Loucy (cell line): ENCODE measurements around the gene ZNF536.

Source experiments
- H2AFZ ChIP-seq: fragments of 200-600 bp; sonication (generic); 2 replicates; pipeline ENCODE4 v1.6.0; 2016; ENCODE audit warnings: antibody characterized with exemption, mild to moderate bottlenecking, low read length, moderate library complexity
- H3F3A ChIP-seq: fragments of 200-600 bp; 2 replicates; pipeline ENCODE4 v1.6.0; 2016; ENCODE audit warnings: antibody characterized with exemption, low read depth, mild to moderate bottlenecking
- H3K27me3 ChIP-seq: fragments of 200-600 bp; sonication (generic); 2 replicates; pipeline ENCODE4 v1.6.1; 2014; ENCODE audit warnings: low read length, mild to moderate bottlenecking; ENCODE audit not compliant: insufficient read depth, poor library complexity, severe bottlenecking
- H3K36me3 ChIP-seq: fragments of 200-600 bp; sonication (generic); 2 replicates; pipeline ENCODE4 v1.6.1; 2016; ENCODE audit warnings: low read length; ENCODE audit not compliant: insufficient read depth
- H3K4me1 ChIP-seq: fragments of 200-600 bp; sonication (generic); 2 replicates; pipeline ENCODE4 v1.5.1; 2014; ENCODE audit warnings: low read length, mild to moderate bottlenecking; ENCODE audit not compliant: insufficient read depth, poor library complexity, severe bottlenecking
- H3K4me2 ChIP-seq: fragments of 200-600 bp; sonication (generic); 2 replicates; pipeline ENCODE4 v1.6.0; 2014; ENCODE audit warnings: antibody characterized with exemption, low read length, low read depth, mild to moderate bottlenecking; ENCODE audit not compliant: poor library complexity, severe bottlenecking
- H3K4me3 ChIP-seq: fragments of 200-600 bp; sonication (generic); 2 replicates; pipeline ENCODE4 v1.5.1; 2014; ENCODE audit warnings: low read length, mild to moderate bottlenecking, mixed read lengths; ENCODE audit not compliant: poor library complexity, severe bottlenecking
- H3K79me2 ChIP-seq: fragments of 200-600 bp; sonication (generic); 2 replicates; pipeline ENCODE4 v1.6.1; 2014; ENCODE audit warnings: low read length; ENCODE audit not compliant: insufficient read depth
- H3K9ac ChIP-seq: fragments of 200-600 bp; sonication (generic); 2 replicates; pipeline ENCODE4 v1.6.0; 2014; ENCODE audit warnings: mild to moderate bottlenecking, low read depth, low read length, moderate library complexity; ENCODE audit not compliant: poor library complexity, severe bottlenecking
- H3K9me2 ChIP-seq: fragments of 200-600 bp; sonication (generic); replicated peaks from 2 replicates; pipeline ENCODE4 v1.6.1; 2016; ENCODE audit warnings: low read depth, low read length, mixed read lengths
- H3K9me3 ChIP-seq: fragments of 200-600 bp; sonication (generic); 2 replicates; pipeline ENCODE4 v1.6.1; 2014; ENCODE audit warnings: mild to moderate bottlenecking, antibody characterized with exemption, low read length, low read depth; ENCODE audit not compliant: insufficient read depth
- H4K20me1 ChIP-seq: fragments of 200-600 bp; sonication (generic); 2 replicates; pipeline ENCODE4 v1.6.0; 2014; ENCODE audit warnings: antibody characterized with exemption, low read length, mild to moderate bottlenecking; ENCODE audit not compliant: insufficient read depth, poor library complexity, severe bottlenecking
- EZH2phosphoT487 ChIP-seq: fragments of 200-600 bp; IDR thresholded peaks from 2 replicates; pipeline ENCODE4 v1.6.1; 2018; ENCODE audit warnings: antibody characterized with exemption, mild to moderate bottlenecking, moderate library complexity, borderline replicate concordance
- TF ChIP-seq, protein P1 (sequence below): fragments of 200-600 bp; sonication (generic); conservative IDR thresholded peaks from 2 replicates; pipeline ENCODE4 v1.5.1; 2014; ENCODE audit warnings: mild to moderate bottlenecking, antibody characterized with exemption, low read length

The ZNF536 gene

DNA sequence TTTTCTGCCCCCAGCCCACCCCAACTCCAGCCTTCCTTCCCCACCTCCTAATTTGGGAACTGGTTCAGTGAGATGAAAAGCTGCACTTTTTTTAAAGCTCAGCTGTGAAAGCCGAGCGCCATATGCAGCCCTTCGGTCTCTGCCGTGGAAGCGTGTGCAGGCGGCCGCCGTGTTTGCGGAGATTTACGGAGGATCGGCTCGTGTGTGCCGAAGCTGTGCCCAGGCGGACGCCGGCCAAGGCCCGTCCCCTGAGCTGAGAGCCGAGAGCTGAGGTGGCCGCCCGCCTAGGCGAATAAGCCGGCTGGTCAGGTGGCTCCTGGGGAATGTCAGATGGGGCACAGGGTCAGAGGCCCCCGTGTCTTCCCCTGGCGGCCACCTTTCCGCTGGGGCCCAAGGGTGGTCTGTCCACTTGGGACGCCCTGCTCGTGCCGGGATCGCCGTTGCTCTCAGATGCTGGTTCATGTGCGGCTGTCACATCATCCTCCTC, 78.7 kb downstream of the ZNF536 start:
- Histone ChIP-seq H4K20me1 (no peaks in the 10 kb centered on the region), H3K9me3 (no peaks in the 10 kb centered on the region), H3K9ac (no peak overlapping the region), H3K4me2 (peak overlapping the region; percentile 61), H3K36me3 (no peaks in the 10 kb centered on the region), H3K4me3 (no peak overlapping the region), H3K9me2 (no peaks in the 10 kb centered on the region), H3K79me2 (no peaks in the 10 kb centered on the region), H3F3A (no peaks in the 10 kb centered on the region), H3K27me3 (no peaks in the 10 kb centered on the region), H2AFZ (peak overlapping the region; percentile 26; the same call in 1 of the 2 replicates), H3K4me1 (peaks cover 16% of the 10 kb centered on the region)
- no peak for TF ChIP-seq EZH2phosphoT487

DNA sequence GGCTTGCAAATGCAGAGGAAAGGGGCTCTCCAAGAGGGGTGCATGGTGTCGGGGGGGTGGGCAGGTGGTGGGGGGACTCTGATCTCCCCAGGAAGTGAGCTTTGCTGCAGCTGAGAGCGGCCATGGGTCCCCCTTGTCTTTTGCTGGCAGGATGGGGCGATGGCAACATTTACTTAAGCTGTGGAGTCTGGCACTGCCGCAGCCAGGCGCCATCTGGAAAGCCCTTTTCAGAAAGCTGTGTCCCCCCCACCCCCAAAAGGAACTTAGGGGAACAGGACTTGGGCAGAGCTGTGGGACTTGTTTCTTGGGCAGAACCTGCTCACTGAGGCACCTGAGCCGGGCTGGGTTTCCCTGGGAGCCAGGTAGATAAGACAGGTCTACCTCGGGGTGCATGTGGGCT, 80.7 kb downstream of the ZNF536 start:
- Histone ChIP-seq H3K9me2 (no peaks in the 10 kb centered on the region), H3F3A (no peaks in the 10 kb centered on the region), H3K27me3 (no peaks in the 10 kb centered on the region), H3K9me3 (no peaks in the 10 kb centered on the region), H3K4me2 (no peak overlapping the region), H3K9ac (no peak overlapping the region), H3K79me2 (no peaks in the 10 kb centered on the region), H3K36me3 (no peaks in the 10 kb centered on the region), H4K20me1 (no peaks in the 10 kb centered on the region), H3K4me3 (no peak overlapping the region), H3K4me1 (peaks cover 16% of the 10 kb centered on the region), H2AFZ (no peak overlapping the region)
- TF ChIP-seq EZH2phosphoT487, result no peak
- TF ChIP-seq, protein P1, sequence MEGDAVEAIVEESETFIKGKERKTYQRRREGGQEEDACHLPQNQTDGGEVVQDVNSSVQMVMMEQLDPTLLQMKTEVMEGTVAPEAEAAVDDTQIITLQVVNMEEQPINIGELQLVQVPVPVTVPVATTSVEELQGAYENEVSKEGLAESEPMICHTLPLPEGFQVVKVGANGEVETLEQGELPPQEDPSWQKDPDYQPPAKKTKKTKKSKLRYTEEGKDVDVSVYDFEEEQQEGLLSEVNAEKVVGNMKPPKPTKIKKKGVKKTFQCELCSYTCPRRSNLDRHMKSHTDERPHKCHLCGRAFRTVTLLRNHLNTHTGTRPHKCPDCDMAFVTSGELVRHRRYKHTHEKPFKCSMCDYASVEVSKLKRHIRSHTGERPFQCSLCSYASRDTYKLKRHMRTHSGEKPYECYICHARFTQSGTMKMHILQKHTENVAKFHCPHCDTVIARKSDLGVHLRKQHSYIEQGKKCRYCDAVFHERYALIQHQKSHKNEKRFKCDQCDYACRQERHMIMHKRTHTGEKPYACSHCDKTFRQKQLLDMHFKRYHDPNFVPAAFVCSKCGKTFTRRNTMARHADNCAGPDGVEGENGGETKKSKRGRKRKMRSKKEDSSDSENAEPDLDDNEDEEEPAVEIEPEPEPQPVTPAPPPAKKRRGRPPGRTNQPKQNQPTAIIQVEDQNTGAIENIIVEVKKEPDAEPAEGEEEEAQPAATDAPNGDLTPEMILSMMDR, result no peak

DNA sequence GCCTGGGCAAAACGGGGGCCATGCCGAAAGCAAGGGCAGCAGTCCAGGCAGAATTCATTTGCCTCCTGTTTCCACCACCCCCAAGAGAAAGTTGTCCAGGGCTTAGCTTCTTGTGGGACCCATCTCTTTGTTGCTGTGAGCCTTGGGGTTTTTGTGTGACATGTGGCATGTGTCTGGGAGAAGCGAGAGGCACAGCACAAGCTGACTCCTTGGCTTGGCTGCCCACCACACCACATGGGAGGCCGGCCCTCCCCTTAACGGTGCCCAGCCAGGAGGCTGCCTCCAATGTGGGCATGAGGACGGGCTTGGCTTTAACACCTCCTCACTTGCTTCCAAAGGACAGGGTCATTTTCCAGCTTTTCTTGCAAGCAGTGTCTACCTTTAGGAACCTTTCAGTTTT, 81.6 kb downstream of the ZNF536 start:
- Histone ChIP-seq H3K36me3 (no peaks in the 10 kb centered on the region), H3K4me1 (peaks cover 16% of the 10 kb centered on the region), H3K79me2 (no peaks in the 10 kb centered on the region), H3F3A (no peaks in the 10 kb centered on the region), H2AFZ (no peak overlapping the region), H3K4me3 (no peak overlapping the region), H4K20me1 (no peaks in the 10 kb centered on the region), H3K9me2 (no peaks in the 10 kb centered on the region), H3K27me3 (no peaks in the 10 kb centered on the region), H3K4me2 (no peak overlapping the region), H3K9me3 (peaks cover under 1% of the 10 kb centered on the region; the same call in 1 of the 2 replicates), H3K9ac (no peak overlapping the region)
- TF ChIP-seq EZH2phosphoT487, result no peak
- TF ChIP-seq, protein P1, result no peak

DNA sequence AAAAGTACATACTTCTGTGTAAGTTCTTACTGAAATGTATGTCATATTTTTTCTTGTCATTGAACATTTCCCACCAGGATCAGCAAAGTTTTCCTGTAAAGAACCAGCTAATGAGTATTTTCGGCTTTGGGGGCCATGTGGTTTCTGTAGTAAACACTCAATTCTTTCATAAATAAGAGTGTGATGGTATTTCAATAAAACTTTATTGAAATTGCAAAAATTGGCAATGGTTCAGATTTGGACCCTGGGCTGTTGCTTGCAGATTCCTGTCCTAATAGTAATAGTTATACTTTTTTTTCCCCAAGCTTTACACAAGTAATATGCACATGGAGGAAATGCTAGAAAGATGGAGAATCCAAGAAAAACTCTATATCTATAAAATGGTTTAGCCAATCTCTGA, 83.7 kb downstream of the ZNF536 start:
- no peak overlapping the region for H3K4me3 ChIP-seq
- no peak overlapping the region for H3K9ac ChIP-seq
- no peak overlapping the region for H3K4me2 ChIP-seq
- H3K36me3 ChIP-seq, result no peaks in the 10 kb centered on the region
- H3K9me3 ChIP-seq, result peaks cover 8% of the 10 kb centered on the region; the same call in 1 of the 2 replicates
- TF ChIP-seq, protein P1, result no peak
- no peak for TF ChIP-seq EZH2phosphoT487
- H2AFZ ChIP-seq, result no peak overlapping the region
- no peaks in the 10 kb centered on the region for H4K20me1 ChIP-seq
- no peaks in the 10 kb centered on the region for H3K79me2 ChIP-seq
- no peaks in the 10 kb centered on the region for H3K9me2 ChIP-seq
- no peaks in the 10 kb centered on the region for H3K27me3 ChIP-seq
- H3K4me1 ChIP-seq, result no peaks in the 10 kb centered on the region
- H3F3A ChIP-seq, result no peaks in the 10 kb centered on the region
